Small intestine (tissue), 4 donors: ENCODE results near the gene NONO. TPM values are rescaled to one million over a fixed set of nuclear protein-coding genes. Genes with fewer than 3 reads are reported as not detected.

Source experiments
- polyA plus RNA-seq, 4 donors: library from polyadenylated mRNA; stranded (reverse) in 3 of 4; unstranded in 1 of 4; fragments of 200-250 nt in 3 of 4; fragments of 120-200 nt in 1 of 4; gene quantifications; one replicate each; pipeline versions ENCODE4 v1.2.1 to v1.2.3, GENCODE V29; 2013
- donor health status: healthy with polysubstance abuse.
- donor health status: Bipolar disorder and iron deficiency.
- donor health status: healthy.

The NONO gene
- polyA plus RNA-seq, 4 donors = 82.5 to 345 (median 144) TPM

Other genes starting within 250 kb of the NONO start
- 10 to 100 TPM; 40.9 to 64.8 (median 55.5) TPM for gene SNX12, start 215.3 kb upstream of the NONO start, polyA plus RNA-seq
- 10 to 100 TPM; 11.5 to 20.5 (median 14.9) TPM for gene FOXO4, start 187.8 kb upstream of the NONO start, polyA plus RNA-seq
- 1 to 10 TPM in 2 of 4 donors, under 1 TPM in 2; 0.27 to 2.2 (median 1.5) TPM for gene CXorf65, start 176.9 kb upstream of the NONO start, polyA plus RNA-seq
- gene IL2RG, start 172.1 kb upstream of the NONO start, polyA plus RNA-seq = 10 to 100 TPM; 11.2 to 83.5 (median 25.5) TPM
- gene MED12, start 165.0 kb upstream of the NONO start, polyA plus RNA-seq = 10 to 100 TPM in 1 of 4 donors, 1 to 10 TPM in 3; 4.3 to 30.1 (median 9.0) TPM
- 1 to 10 TPM in 1 of 4 donors, under 1 TPM in 3; 0.27 to 1.2 (median 0.62) TPM for gene NLGN3, start 138.8 kb upstream of the NONO start, polyA plus RNA-seq
- 100 to 1,000 TPM in 1 of 4 donors, 10 to 100 TPM in 3; 23.3 to 118 (median 54.6) TPM for gene GJB1, start 60.4 kb upstream of the NONO start, polyA plus RNA-seq
- gene ZMYM3, start 29.5 kb upstream of the NONO start, polyA plus RNA-seq = 10 to 100 TPM in 1 of 4 donors, 1 to 10 TPM in 3; 3.5 to 33.6 (median 5.7) TPM
- gene ITGB1BP2, start 18.1 kb downstream of the NONO start, polyA plus RNA-seq = 1 to 10 TPM; 1.1 to 1.7 (median 1.5) TPM
- gene TAF1, start 82.7 kb downstream of the NONO start, polyA plus RNA-seq = 10 to 100 TPM in 2 of 4 donors, 1 to 10 TPM in 2; 4.3 to 38.2 (median 10.3) TPM
- 100 to 1,000 TPM in 1 of 4 donors, 10 to 100 TPM in 3; 25.4 to 223 (median 29.4) TPM for gene OGT, start 249.5 kb downstream of the NONO start, polyA plus RNA-seq